Small intestine (tissue), 7 donors: Measurements from ENCODE around the gene FAM78A. TPM values are rescaled to one million over a fixed set of nuclear protein-coding genes. Genes with fewer than 3 reads are reported as not detected.
A peak's percentile ranks its signal among the peaks of the same experiment; 100 is the strongest.
"Not testable (repeated sequence)": the region's sequence is repeated elsewhere in the genome, so short reads cannot be mapped to it uniquely, and the experiment has no call there.

ENCODE experiments used
- DNase-seq, 2 donors: peaks; one replicate each; pipeline versions ENCODE4 v3.0.0 to v3.0.0-alpha.2; 2013
- FAIRE-seq: peaks from 2 replicates; lab custom pipeline; 2012; peaks lifted over from hg19 to GRCh38; lab: Jason Lieb, UNC
- H3K27ac ChIP-seq, 3 donors: one replicate each; pipeline ENCODE4 v1.5.1; 2013; ENCODE audit warnings: low read length in 2 of 3, mild to moderate bottlenecking in 2 of 3, control low read depth in 1 of 3, inconsistent platforms in 1 of 3, low read depth in 1 of 3, moderate library complexity in 1 of 3
- H3K27me3 ChIP-seq, 3 donors: one replicate each; pipeline ENCODE4 v1.6.1; 2013; ENCODE audit warnings: low read length in 3 of 3, inconsistent platforms in 1 of 3; ENCODE audit not compliant: control insufficient read depth in 3 of 3, insufficient read depth in 3 of 3
- H3K36me3 ChIP-seq, 3 donors: one replicate each; pipeline ENCODE4 v1.6.1; 2013; ENCODE audit warnings: low read length in 3 of 3, inconsistent platforms in 1 of 3, low read depth in 1 of 3, mild to moderate bottlenecking in 1 of 3, moderate library complexity in 1 of 3; ENCODE audit not compliant: control insufficient read depth in 3 of 3, insufficient read depth in 2 of 3
- H3K4me1 ChIP-seq, 3 donors: one replicate each; pipeline ENCODE4 v1.6.1; 2013; ENCODE audit warnings: low read length in 2 of 3, inconsistent platforms in 1 of 3, low read depth in 1 of 3, mild to moderate bottlenecking in 1 of 3, moderate library complexity in 1 of 3; ENCODE audit not compliant: control insufficient read depth in 3 of 3, insufficient read depth in 2 of 3
- H3K4me3 ChIP-seq, 3 donors: one replicate each; pipeline ENCODE4 v1.5.1; 2013; ENCODE audit warnings: low read length in 3 of 3, control low read depth in 1 of 3, inconsistent platforms in 1 of 3, low read depth in 1 of 3, mild to moderate bottlenecking in 1 of 3, moderate library complexity in 1 of 3
- H3K9me3 ChIP-seq, 2 donors: one replicate each; pipeline ENCODE4 v1.6.1; 2013; ENCODE audit warnings: low read depth in 1 of 2, low read length in 1 of 2; ENCODE audit not compliant: control insufficient read depth in 2 of 2, insufficient read depth in 1 of 2
- WGBS, 3 donors: extraction: QIAGEN DNeasy Blood & Tissue Kit; methylation state at CpG; one replicate each; pipeline ENCODE4 v1.1.7; 2013; 5-methylcytosine and 5-hydroxymethylcytosine counted together
- polyA plus RNA-seq, 4 donors: library from polyadenylated mRNA; stranded (reverse) in 3 of 4; unstranded in 1 of 4; fragments of 200-250 nt in 3 of 4; fragments of 120-200 nt in 1 of 4; gene quantifications; one replicate each; pipeline versions ENCODE4 v1.2.1 to v1.2.3, GENCODE V29; 2013
- donor health status: healthy with polysubstance abuse.
- donor health status: control.
- donor health status: control.
- donor health status: Bipolar disorder and iron deficiency.
- donor health status: healthy.

The FAM78A gene
- polyA plus RNA-seq, 4 donors = 0.89 to 3.2 (median 2.0) TPM

DNA sequence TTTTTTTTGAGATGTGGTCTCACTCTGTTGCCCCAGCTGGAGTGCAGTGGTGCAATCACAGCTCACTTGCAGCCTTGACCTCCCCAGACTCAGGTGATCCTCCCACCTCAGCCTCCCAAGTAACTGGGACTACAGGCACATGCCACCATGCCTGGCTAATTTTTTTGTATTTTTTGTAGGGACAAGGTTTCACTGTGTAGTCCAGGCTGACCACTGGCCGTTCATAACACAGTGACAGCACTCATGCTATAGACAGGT, 5.4 kb downstream of the FAM78A start:
- WGBS, 3 donors = 82 to 89% (median 83%) methylated on average over 1 of the region's 1 CpG
- Histone ChIP-seq H3K27me3 (peaks cover 0 to 18% (median 0%) of the 10 kb centered on the region in 3 donors), H3K4me3 (peak overlapping the region in 1 of 3 donors; percentile 10), H3K27ac (peak overlapping the region in 2 of 3 donors; percentile 17 to 79)
- H3K9me3 ChIP-seq, H3K36me3 ChIP-seq, H3K4me1 ChIP-seq, FAIRE-seq, DNase-seq: not testable (repeated sequence)

DNA sequence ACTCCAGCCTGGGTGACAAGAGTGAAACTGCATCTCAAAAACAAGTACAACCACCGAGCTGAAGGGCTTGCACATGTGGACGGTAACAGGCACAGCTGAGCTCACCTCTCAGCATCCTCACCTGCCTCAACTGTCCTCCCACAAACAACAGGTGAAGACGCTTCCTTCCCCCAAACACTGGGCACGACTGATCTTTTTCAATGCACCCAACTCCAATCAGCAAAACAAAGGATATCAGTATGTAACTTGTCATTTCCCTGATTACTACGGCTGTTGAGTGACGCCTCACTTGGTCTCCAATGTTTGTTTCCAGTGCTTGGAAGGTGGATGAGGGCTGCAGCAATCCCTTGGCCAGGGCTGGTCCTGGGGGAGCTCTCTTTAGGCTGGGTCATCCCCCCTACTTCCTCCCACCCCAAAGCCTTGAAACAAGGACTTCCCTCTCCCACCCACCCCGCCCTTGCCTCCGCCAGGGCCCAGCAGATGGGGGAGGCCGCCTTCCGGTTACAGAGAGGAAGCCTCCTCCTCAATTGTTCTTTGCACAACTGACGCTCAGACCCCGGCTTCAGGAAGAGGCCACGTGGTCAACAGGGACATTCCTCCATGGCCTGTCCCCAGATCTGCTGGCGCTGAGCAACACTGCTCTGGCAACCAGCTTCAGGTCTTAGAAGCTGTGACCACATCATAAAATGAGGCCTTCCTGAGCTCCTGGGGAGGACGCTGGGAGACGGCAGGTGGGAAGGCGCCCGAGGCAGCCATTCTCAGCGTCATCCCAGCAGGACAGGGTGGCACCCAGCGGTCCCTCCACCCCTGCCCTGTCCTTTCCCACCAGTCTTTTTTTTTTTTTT, 5.9 kb downstream of the FAM78A start:
- FAIRE-seq = no peak
- Histone ChIP-seq H3K4me3 (peak overlapping the region in 1 of 3 donors; percentile 10), H3K9me3 (no peaks in the 10 kb centered on the region), H3K27ac (peak overlapping the region; percentile 17 to 79 (median 59)), H3K4me1 (peaks cover 0 to 7% (median 0%) of the 10 kb centered on the region in 3 donors), H3K36me3 (no peaks in the 10 kb centered on the region), H3K27me3 (peaks cover 0 to 13% (median 0%) of the 10 kb centered on the region in 3 donors)
- DNase-seq = peak in 1 of 2 donors; percentile 24
- WGBS, 3 donors = 55 to 65% (median 55%) methylated on average over 20 of the region's 20 CpGs

DNA sequence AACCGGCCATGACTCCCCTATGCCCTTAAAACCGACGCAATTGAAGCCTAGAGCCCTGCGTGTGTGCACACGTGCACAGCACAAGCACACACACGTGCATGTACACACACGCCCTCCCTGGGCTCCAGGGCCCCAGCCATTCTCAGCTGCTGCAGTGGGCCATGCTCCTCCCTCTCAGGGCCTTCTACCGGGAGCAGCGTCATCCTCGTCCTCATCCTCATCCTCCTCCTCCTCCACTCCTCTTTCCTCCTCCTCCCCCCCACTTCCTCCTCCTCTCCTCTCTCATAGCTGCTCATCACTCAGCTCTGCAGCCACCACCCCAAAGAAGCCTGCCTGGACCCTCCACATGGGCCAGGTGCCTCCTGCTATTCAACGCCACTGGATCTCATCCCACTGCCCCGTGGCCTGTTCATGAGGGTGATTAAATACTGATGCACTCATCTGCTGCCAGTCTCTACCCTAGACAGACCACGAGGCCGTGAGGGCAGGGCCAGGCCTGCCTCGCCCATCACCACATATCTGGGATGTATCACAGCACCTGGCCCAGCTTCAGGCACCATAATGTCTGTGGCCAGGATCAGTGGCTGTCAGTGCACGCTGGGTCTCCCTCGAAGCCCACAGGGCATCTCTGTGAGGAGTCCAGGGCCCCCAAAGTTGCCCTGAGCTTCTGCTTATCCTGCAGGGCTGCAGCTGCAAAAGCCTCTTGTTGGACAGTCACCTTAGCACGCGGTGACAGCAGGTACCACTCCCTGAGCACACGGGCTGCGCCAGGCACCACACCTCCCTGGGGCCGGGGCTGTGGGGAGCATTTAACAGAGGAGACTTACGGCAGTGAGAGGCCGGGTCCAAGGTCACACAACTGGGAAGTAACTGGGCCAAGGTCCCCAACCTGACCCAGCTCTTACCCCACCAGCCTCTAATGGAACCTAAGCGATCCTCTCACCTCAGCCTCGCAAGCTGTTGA, 9.8 kb downstream of the FAM78A start:
- 46 to 63% (median 47%) methylated on average over 26 of the region's 26 CpGs for WGBS, 3 donors
- Histone ChIP-seq H3K4me1 (peaks cover 0 to 4% (median 0%) of the 10 kb centered on the region in 3 donors), H3K4me3 (no peak overlapping the region), H3K9me3 (no peaks in the 10 kb centered on the region), H3K27ac (peak overlapping the region in 1 of 3 donors; percentile 19), H3K27me3 (no peaks in the 10 kb centered on the region), H3K36me3 (no peaks in the 10 kb centered on the region)
- FAIRE-seq (no peak), DNase-seq (no peak)

DNA sequence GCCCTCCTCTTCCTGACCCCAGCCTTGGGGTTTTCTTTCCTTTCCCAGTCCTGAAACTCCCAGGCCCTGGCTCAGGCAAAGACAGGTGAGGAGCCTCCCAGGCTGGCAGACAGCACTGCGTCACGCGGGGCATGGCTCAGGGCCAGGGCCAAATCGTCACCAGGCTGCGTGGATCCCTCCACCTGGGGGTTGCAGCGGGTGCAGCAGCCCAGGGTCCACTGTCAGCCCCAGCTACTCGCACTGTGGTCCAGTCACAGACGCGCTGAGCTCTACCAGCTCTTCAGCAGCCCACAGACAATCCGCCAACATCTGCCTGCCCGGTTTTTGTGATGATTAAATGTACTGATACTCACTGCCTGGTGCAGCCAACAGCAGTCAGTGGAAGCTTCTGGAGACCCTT, 12.1 kb downstream of the FAM78A start:
- H3K4me3 ChIP-seq = no peak overlapping the region
- WGBS, 3 donors = 46 to 73% (median 47%) methylated on average over 11 of the region's 11 CpGs
- no peak overlapping the region for H3K27ac ChIP-seq
- H3K27me3 ChIP-seq = no peaks in the 10 kb centered on the region
- no peaks in the 10 kb centered on the region for H3K9me3 ChIP-seq
- no peaks in the 10 kb centered on the region for H3K4me1 ChIP-seq
- FAIRE-seq (no peak), DNase-seq (no peak)
- H3K36me3 ChIP-seq = peaks cover 0 to 3% (median 0%) of the 10 kb centered on the region in 3 donors

DNA sequence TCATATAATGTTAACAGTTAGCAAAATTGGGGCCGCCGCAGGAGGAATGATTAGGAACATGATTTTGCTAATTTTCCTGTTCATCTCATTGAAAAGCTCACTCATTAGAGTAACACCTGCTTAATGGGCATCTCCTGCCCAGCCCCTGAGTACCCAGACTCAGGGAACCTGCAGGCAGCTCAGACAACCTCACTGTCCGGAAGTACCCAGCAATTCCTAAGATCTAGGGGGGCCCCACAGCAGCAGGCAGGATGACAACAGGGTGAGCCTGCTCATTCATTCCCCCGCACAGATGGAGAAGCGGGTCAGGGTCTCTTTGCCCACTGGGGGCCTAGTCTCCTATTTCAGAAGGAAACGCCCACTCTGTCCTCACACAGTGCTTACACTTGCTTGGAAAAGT, 12.6 kb downstream of the FAM78A start:
- Histone ChIP-seq H3K27me3 (no peaks in the 10 kb centered on the region), H3K36me3 (peaks cover 0 to 3% (median 0%) of the 10 kb centered on the region in 3 donors), H3K9me3 (no peaks in the 10 kb centered on the region), H3K27ac (no peak overlapping the region), H3K4me3 (no peak overlapping the region), H3K4me1 (no peaks in the 10 kb centered on the region)
- FAIRE-seq (no peak), DNase-seq (no peak)
- WGBS, 3 donors = 92 to 93% (median 93%) methylated on average over 6 of the region's 6 CpGs

DNA sequence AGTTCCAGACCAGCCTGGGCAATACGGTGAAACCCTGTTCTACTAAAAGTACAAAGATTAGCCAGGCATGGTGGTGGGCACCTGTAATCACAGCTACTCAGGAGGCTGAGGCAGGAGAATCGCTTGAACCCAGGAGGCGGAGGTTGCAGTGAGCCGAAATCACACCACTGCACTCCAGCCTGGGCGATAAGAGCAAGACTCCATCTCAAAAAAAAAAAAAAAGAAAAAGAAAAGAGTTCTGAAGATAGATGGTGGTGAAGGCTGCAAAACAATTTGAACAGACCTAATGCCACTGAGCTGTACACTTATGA, 13.3 kb downstream of the FAM78A start:
- not testable (repeated sequence) for H3K27ac ChIP-seq, H3K27me3 ChIP-seq, DNase-seq, H3K4me1 ChIP-seq, H3K9me3 ChIP-seq, H3K36me3 ChIP-seq, H3K4me3 ChIP-seq, FAIRE-seq
- 79 to 88% (median 85%) methylated on average over 4 to 5 of the region's 5 CpGs for WGBS, 3 donors

DNA sequence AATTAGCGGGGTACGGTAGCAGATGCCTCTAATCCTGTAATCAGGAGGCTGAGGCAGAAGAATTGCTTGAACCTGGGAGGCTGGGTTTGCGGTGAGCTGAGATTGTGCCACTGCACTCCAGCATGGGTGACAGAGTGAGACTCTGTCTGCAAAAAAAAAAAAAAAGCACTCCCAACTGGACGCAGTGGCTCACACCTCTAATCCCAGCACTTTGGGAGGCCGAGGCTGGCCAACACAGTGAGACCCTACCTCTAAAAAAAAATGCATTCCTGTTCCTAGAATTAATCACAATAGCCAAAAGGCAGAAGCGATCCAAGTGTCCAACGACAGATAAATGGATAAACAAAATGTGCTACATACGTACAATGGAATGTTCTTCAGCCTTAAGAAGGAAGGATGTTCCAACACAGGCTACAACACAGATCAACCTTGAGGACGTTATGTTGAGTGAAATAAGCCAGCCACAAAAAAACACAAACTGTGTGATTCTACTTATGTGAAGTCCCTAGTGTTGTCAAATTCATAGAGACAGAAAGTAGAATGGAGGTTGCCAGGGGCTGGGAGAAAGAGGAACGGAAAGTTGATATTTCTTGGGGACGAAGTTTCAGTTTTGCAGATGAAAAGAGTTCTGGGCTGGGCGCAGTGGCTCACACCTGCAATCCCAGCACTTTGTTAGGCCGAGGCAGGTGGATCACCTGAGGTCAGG, 13.8 kb downstream of the FAM78A start:
- DNase-seq (no peak), FAIRE-seq (no peak)
- Histone ChIP-seq H3K4me3 (no peak overlapping the region), H3K27ac (no peak overlapping the region), H3K4me1 (no peaks in the 10 kb centered on the region), H3K36me3 (peaks cover 0 to 3% (median 0%) of the 10 kb centered on the region in 3 donors), H3K27me3 (no peaks in the 10 kb centered on the region), H3K9me3 (no peaks in the 10 kb centered on the region)
- 71 to 77% (median 74%) methylated on average over 13 of the region's 13 CpGs for WGBS, 3 donors
